Nephron (organoid): ENCODE results near the gene IDH3G.
"Not testable (repeated sequence)": the region's sequence is repeated elsewhere in the genome, so short reads cannot be mapped to it uniquely, and the experiment has no call there.

ENCODE experiments used
- H3K27ac Mint-ChIP-seq, 3 experiments: 2 replicates each; pipeline ENCODE4 v1.8.0; 2020; ENCODE audit warnings: mixed read lengths in 3 of 3, mild to moderate bottlenecking in 2 of 3, moderate library complexity in 1 of 3
- H3K27me3 Mint-ChIP-seq: 2 replicates; pipeline ENCODE4 v1.8.0; 2021; ENCODE audit warnings: low read depth, mild to moderate bottlenecking, moderate library complexity, mixed read lengths
- H3K36me3 Mint-ChIP-seq: 2 replicates; pipeline ENCODE4 v1.8.0; 2020; ENCODE audit warnings: low read depth, mixed read lengths
- H3K4me1 Mint-ChIP-seq: 2 replicates; pipeline ENCODE4 v1.8.0; 2020; ENCODE audit warnings: mixed read lengths
- H3K4me3 Mint-ChIP-seq, 3 experiments: 2 replicates each; pipeline ENCODE4 v1.8.0; 2020; ENCODE audit warnings: mild to moderate bottlenecking in 3 of 3, mixed read lengths in 3 of 3, moderate library complexity in 2 of 3
- H3K9me3 Mint-ChIP-seq: 2 replicates; pipeline ENCODE4 v1.8.0; 2020; ENCODE audit warnings: mixed read lengths
- CTCF ChIP-seq, 3 experiments: fragments of 200-600 bp; sonication (generic); IDR thresholded peaks; one replicate each; pipeline ENCODE4 v1.5.0; 2021; ENCODE audit warnings: antibody characterized with exemption in 3 of 3; ENCODE audit not compliant: unreplicated experiment in 3 of 3

The IDH3G gene

GRCh38 chrX:153750127-153750774 lies 43.9 kb downstream of the IDH3G start:
- TF ChIP-seq CTCF (IDR thresholded peaks at IDR 0.05; ENCODE audit: unreplicated experiment in 3 of 3) = no peak
- H3K4me3 Mint-ChIP-seq = no peak overlapping the region
- no peaks in the 10 kb centered on the region for H3K4me1 Mint-ChIP-seq
- peaks cover 28% of the 10 kb centered on the region for H3K9me3 Mint-ChIP-seq
- no peak overlapping the region for H3K27ac Mint-ChIP-seq
- H3K27me3 Mint-ChIP-seq = peaks cover 4% of the 10 kb centered on the region
- no peaks in the 10 kb centered on the region for H3K36me3 Mint-ChIP-seq

- not testable (repeated sequence) for H3K4me1 Mint-ChIP-seq
These were observed 45.2 kb downstream of the IDH3G start for GRCh38 chrX:153749017-153749416.

GRCh38 chrX:153746991-153747390 lies 47.2 kb downstream of the IDH3G start:
- H3K36me3 Mint-ChIP-seq, H3K27me3 Mint-ChIP-seq, H3K27ac Mint-ChIP-seq, H3K4me3 Mint-ChIP-seq, H3K4me1 Mint-ChIP-seq: not testable (repeated sequence)
- peaks cover 18% of the 10 kb centered on the region for H3K9me3 Mint-ChIP-seq

More at GRCh38 chrX:153749017-153749416, 45.2 kb downstream of the IDH3G start:
- H3K9me3 Mint-ChIP-seq = peaks cover 26% of the 10 kb centered on the region
- H3K27me3 Mint-ChIP-seq, H3K4me3 Mint-ChIP-seq, H3K27ac Mint-ChIP-seq, H3K36me3 Mint-ChIP-seq: not testable (repeated sequence)

- H3K4me3 Mint-ChIP-seq = no peak overlapping the region
- H3K27me3 Mint-ChIP-seq = peaks cover 3% of the 10 kb centered on the region
- H3K36me3 Mint-ChIP-seq = no peaks in the 10 kb centered on the region
- H3K4me1 Mint-ChIP-seq = no peaks in the 10 kb centered on the region
- peaks cover 18% of the 10 kb centered on the region for H3K9me3 Mint-ChIP-seq
- H3K27ac Mint-ChIP-seq = no peak overlapping the region
- TF ChIP-seq CTCF (IDR thresholded peaks at IDR 0.05; ENCODE audit: unreplicated experiment in 3 of 3) = no peak
These were observed 47.8 kb downstream of the IDH3G start for GRCh38 chrX:153746359-153746758.

- H3K4me1 Mint-ChIP-seq, H3K36me3 Mint-ChIP-seq, H3K27me3 Mint-ChIP-seq, H3K27ac Mint-ChIP-seq, H3K4me3 Mint-ChIP-seq: not testable (repeated sequence)
- H3K9me3 Mint-ChIP-seq = peaks cover 17% of the 10 kb centered on the region
These were observed 49.1 kb downstream of the IDH3G start for GRCh38 chrX:153745067-153745433.

- no peak for TF ChIP-seq CTCF (IDR thresholded peaks at IDR 0.05; ENCODE audit: unreplicated experiment in 3 of 3)
These were observed 49.7 kb downstream of the IDH3G start for GRCh38 chrX:153744210-153745066.

GRCh38 chrX:153743468-153744209 lies 50.5 kb downstream of the IDH3G start:
- not testable (repeated sequence) for H3K36me3 Mint-ChIP-seq, H3K9me3 Mint-ChIP-seq, H3K27ac Mint-ChIP-seq, H3K27me3 Mint-ChIP-seq, H3K4me1 Mint-ChIP-seq
- H3K4me3 Mint-ChIP-seq = peak overlapping the region in 2 of 3 experiments; percentile 9 to 46

More at GRCh38 chrX:153744210-153745066, 49.7 kb downstream of the IDH3G start:
- Mint-ChIP-seq H3K4me3 (peak overlapping the region; percentile 9 to 46 (median 19)), H3K9me3 (peaks cover 11% of the 10 kb centered on the region), H3K27me3 (peaks cover 3% of the 10 kb centered on the region), H3K36me3 (no peaks in the 10 kb centered on the region), H3K27ac (no peak overlapping the region), H3K4me1 (no peaks in the 10 kb centered on the region)

GRCh38 chrX:153742796-153743467 lies 51.2 kb downstream of the IDH3G start:
- H3K27ac Mint-ChIP-seq, H3K4me3 Mint-ChIP-seq, H3K4me1 Mint-ChIP-seq, H3K36me3 Mint-ChIP-seq, H3K27me3 Mint-ChIP-seq, H3K9me3 Mint-ChIP-seq: not testable (repeated sequence)

GRCh38 chrX:153742111-153742510 lies 52.1 kb downstream of the IDH3G start:
- not testable (repeated sequence) for H3K27ac Mint-ChIP-seq, H3K4me3 Mint-ChIP-seq, H3K9me3 Mint-ChIP-seq, H3K36me3 Mint-ChIP-seq, H3K27me3 Mint-ChIP-seq, H3K4me1 Mint-ChIP-seq
